GM18870 (cell line): ENCODE measurements around the gene DIP2C.
"Not testable (repeated sequence)": the region's sequence is repeated elsewhere in the genome, so short reads cannot be mapped to it uniquely, and the experiment has no call there.

Experiments used
- ATAC-seq: cut with Tn5 transposase; IDR thresholded peaks from one replicate; pipeline ENCODE4 v1.9.1; 2021; ENCODE audit warnings: moderate library complexity; ENCODE audit not compliant: unreplicated experiment

DIP2C gene

DNA sequence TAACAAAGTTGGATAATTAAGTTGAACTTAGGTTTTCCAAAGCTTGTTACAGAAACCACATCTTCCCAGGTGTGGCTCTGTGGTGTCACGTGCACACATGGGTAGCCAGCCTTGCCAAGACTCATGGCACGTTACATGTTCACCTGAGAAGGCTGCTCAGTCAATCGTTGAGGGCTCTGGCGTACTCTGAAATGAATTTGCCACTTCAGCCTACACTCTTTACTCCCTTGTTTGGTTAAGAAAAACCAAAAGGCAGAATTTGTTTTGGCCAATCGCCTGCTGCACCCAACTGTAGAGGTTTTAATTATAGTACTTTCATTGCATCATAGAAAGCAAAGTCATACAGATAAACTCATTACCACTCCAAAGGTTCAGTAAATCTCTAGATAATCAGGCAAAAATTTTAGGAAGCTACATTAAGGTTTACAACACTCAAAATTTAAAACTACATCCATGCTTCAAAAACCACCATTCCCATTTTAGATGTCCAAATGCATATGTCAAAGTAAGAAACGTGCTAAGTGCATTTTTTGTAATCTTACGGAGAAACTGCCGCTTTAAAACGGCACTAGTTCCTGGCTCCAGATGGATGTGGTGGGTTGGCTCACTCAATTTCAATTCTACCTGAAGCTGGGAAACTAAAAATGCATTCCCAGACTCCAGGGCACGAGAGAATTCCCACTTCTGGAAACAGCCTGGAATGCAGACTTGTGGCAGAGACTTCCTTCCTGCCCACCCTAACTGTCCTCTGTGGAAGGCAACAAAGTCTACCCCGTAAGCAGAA lies 88.4 kb downstream of the DIP2C start:
- no peak for ATAC-seq

- no peak for ATAC-seq
These were observed 89.2 kb downstream of the DIP2C start for GRCh38 chr10:600234-600633.

DNA sequence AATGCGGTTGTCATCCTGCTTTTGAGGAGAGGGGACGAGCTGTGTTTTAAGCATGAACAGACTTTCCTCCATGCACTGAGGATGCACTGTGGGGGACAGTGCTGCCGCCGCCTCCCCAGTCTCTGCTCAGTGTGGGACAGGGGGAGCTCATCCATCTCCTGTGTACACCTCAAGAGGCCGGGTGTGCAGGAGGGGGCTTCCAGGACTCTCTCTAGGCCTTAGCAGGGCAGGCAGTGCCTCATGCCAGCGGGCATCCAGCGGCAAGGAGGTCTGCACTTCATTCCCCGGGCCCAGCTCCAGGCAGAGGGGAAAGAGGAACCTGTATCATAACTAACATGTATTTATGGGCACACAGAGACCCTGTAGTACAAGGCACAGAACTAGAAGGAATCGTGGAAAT lies 89.7 kb downstream of the DIP2C start:
- no peak for ATAC-seq

DNA sequence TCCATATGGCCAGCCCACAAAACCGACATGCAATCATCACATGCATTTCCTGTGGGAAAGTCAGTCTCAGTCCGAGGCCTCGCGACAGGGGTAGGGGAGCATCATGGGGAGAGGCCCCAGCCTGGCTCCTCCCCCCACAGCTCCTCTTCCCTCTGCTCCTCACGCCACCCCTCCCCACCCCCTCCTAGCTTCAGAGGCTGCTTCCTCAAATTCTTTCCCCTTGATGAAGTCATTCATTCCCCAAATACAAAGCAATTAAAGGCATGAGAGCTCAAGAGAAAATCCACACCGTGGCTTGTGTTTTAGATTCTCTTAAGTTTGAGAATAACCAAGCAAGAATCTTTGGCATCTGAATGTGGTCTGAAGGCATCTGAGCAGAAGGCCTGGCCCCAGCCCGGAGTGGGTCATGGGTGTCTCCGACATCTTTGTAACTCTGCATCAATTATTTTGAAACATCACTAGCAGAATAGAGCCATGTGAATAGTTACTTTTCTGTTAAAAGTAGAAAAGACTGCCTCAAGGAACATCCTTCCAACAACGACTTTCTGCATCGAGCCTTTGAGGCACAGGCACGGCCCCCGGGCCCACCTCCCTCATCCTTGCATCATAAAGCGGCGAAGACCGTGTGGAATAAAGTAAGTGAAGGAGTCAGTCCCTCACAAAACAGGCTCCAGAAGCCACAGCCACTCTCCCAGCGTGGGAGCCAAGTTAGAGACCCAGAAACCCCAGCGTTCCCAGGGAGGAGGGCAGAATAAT lies 90.9 kb downstream of the DIP2C start:
- no peak for ATAC-seq

DNA sequence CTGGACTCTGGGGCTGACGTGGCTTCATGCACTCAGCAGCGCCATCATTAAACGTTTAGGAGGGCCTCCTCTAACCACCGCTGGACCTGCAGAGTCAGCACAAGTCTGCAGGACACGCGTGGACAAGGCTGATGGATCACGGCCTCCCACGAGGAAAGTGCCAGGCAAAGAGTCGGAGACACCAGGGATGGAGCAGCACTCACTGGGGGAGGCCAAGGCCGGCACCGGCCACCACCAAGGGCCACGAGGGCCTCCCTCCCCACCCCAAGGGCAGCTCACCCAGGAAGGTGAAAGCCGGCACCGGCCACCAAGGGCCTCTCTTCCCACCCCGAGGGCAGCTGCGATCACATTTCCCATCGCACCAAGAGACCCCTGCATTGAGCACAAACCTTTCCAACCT lies 91.5 kb downstream of the DIP2C start:
- no peak for ATAC-seq

GRCh38 chr10:596725-597345 lies 92.6 kb downstream of the DIP2C start:
- ATAC-seq, result no peak

DNA sequence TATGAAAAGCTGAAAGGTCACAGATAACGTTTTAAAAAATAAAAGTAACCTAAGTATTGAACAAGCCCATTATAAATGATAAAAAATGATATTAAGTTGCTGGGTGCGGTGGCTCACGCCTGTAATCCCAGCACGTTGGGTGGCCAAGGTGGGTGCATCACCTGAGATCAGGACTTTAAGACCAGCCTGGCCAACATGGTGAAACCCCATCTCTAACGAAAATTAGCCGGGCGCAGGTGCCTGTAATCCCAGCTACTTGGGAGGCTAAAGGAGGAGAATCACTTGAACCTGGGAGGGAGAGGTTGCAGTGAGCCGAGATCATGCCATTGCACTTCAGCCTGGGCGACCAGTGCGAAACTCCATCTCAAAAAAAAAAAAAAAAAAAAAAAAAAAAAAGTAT lies 93.3 kb downstream of the DIP2C start:
- ATAC-seq, result not testable (repeated sequence)

DNA sequence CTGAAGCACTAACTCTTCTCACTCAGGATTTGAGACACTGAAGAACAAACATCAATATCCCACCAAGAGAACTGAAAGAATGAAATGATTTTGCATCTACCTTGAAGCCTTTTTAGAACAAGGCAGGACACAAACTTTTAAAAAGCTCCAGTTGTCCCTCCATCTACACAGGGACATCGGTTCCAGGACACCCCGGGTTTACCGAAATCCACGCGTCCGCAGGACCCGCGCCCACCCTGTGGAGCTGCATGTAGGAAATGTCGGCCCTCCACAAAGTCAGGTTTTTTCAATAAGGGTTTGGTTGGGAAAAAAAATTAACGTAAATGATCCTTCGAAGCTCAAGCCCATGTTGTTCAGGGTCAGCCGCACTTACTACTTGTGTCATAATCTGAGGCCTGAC lies 94.0 kb downstream of the DIP2C start:
- no peak for ATAC-seq

- ATAC-seq, result no peak
These were observed 94.7 kb downstream of the DIP2C start for GRCh38 chr10:594584-595270.

GRCh38 chr10:593901-594457 lies 95.5 kb downstream of the DIP2C start:
- no peak for ATAC-seq

DNA sequence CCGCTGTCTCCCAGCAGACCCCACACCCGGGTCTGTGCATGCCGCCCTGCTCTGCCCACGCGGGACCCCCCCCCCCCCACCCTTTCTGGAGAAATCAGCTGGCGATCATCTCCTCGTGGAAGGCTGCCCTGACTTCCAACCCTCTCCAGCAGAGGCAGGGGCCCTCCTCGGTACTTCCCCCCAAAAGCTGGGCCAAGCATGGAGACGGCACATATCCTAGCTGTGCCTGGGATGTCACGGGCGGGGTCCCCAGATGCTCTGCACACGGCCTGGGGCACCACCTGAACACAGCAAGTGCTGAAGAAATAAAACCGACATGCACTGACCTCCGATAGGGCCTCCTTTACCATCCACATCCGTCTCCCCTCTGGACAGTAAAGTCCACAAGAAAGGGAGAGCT lies 96.0 kb downstream of the DIP2C start:
- no peak for ATAC-seq

DNA sequence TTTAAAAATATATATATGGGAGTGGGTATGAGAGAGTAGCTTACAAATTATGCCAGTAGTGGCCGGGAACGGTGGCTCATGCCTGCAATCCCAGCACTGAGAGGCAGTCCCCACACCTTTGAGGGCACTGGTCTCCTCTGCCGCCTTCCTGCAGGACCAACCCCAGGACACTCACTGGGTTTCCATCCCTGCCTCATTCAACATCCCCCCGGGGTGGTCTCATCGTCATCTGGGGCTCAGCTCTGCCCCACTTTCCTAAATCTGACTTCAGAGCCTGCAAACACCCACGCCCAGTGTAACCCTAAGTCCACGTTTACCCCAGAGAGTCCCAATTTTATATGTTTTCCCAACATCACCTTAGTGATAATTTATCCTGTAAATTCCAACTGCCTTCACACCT lies 96.5 kb downstream of the DIP2C start:
- no peak for ATAC-seq

- no peak for ATAC-seq
These were observed 97.8 kb downstream of the DIP2C start for GRCh38 chr10:591646-592045.

- no peak for ATAC-seq
These were observed 98.7 kb downstream of the DIP2C start for GRCh38 chr10:590721-591120.

- no peak for ATAC-seq
These were observed 99.3 kb downstream of the DIP2C start for GRCh38 chr10:589961-590680.

DNA sequence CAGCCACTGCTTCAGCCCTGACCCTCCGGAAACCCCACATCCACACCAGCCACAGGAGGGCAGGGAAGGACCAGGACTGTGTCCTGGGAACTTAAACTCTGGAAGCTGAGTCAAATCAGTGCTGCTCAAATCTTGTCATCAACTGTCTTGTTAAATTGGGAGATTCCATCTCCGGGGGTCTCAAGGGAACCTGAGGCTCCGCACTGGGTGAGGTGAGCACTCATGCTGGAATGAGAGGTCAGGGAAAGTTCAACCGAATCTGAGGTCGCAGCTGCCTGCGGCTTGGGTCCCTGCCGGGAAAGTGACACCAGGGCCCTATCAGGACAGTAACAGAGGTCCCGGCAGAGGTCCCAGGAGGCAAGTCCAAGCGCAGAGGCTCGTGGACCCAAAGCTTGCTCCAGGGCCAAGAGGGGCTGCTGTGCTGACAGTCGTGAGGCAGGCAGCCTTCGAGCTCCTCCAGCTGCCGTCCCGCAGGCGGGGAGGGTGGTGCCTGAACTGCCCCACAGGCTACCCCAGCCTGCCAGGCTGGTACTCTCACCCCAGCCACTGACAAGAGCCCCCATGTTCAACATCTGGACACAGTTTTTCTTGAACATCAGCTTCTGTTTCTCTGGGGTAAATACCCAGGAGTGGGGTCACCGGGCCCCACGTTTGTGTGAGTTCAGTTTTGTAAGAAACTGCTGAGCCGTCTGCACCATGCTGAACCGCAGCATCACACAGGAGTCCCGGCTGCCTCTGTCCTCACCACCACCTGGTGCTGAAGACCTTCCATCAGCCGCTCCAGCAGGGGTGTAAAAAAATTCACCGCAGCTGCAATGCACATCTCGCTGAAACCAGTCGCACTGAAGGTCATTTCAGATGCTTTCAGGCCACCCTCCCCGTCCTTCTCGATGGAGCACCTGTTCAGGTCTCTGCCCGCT lies 101.0 kb downstream of the DIP2C start:
- ATAC-seq, result no peak

DNA sequence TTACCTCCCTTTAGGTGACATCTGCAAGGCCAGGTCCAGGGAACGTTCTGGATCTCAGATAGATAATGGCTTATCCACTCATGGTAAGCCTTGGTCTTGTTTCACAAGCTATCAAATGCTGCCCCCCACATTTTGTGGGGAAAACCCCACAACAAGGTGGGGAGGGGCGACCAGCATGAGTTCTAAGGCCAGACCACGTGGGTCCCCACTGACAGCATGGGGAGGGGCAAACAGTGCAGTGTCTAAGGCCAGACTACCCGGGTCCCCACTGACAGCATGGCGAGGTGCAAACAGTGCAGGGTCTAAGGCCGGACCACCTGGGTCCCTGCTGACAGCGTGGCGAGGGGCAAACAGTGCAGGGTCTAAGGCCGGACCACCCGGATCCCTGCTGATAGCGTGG lies 102.8 kb downstream of the DIP2C start:
- ATAC-seq, result no peak

DNA sequence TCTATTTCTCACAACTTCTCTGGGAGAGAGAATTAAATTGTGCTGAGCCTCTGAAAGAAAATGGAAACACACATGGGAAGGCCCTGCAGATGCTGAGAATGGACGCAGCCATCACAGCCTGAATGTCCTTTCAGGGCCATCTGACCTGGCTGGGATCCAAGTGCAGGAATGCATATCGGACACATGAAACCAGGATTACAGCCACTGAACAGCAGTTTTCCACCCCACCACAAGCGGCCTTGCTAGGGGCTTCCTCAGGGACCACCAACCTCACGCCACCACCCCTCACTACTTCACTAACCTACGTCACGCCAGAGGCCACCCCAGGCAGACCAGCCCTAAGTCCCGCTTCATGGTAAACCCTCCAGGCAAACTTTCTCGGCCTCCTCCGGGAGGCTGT lies 103.3 kb downstream of the DIP2C start:
- ATAC-seq, result no peak

DNA sequence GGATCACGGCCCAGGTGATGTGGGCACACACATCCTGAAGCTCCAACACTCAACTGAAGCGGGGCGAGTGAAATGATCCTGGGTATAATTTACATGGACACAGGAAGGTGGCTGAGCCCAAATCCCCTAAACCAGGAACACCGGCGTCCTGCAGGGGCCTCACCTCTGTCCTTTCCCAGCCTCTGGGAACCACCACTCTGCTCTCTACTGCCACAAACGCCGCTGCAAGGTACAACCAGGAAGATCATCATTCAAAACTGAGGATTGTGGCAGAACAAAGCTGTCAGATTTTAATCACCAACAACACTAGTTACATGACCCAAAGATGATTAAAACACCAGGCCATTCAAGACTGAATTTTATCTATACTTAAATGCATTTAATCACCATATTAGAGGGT lies 104.0 kb downstream of the DIP2C start:
- no peak for ATAC-seq
